T-helper 2 cell treated with Interferon-gamma antibody and Interleukin-4, amounts not matched to agents 100 ng/mL and 5 ng/mL, for 36 hours (primary cell): ENCODE measurements around the gene IL34. TPM values are rescaled to one million over a fixed set of nuclear protein-coding genes. Genes with fewer than 3 reads are reported as not detected.
"Not testable (repeated sequence)": the region's sequence is repeated elsewhere in the genome, so short reads cannot be mapped to it uniquely, and the experiment has no call there.

ENCODE experiments used
- intact Hi-C: fragments of 100-400 bp; cut with micrococcal nuclease; formaldehyde crosslinking; loops from one replicate; pipeline ENCODE4 v1.15.1; 2023
- total RNA-seq: library from RNA; stranded (reverse); gene quantifications from 2 replicates; pipeline ENCODE4 v1.2.3, GENCODE V29; 2022

IL34 gene
- total RNA-seq, 1 donor from 2014 or later = not detected

DNA sequence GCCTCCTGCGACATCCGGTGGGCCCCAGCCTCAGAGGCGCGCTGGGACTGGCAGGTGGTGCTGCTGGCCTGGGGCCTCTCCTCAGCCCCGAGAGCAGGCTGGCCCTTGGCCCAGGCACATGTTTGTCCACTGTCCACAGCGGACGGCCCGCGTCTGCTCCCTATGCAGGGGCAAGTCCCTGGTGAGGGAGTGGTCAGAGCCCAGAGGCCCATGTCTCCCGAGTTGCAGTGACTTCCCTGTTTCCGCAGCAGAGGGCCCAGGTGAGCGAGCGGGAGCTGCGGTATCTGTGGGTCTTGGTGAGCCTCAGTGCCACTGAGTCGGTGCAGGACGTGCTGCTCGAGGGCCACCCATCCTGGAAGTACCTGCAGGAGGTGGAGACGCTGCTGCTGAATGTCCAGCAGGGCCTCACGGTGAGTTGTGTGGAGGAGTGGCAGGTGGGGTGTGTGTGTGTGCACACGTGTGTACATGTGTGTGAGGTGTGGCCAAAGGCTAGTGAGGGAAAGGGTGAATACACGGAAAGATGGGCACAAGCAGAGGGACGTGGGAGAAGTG, 10.4 kb downstream of the IL34 start:
- intact Hi-C loops = loop anchor here (10.0 kb wide), 1 partner anchor 282 kb away; no protein-coding TSS in a partner anchor

DNA sequence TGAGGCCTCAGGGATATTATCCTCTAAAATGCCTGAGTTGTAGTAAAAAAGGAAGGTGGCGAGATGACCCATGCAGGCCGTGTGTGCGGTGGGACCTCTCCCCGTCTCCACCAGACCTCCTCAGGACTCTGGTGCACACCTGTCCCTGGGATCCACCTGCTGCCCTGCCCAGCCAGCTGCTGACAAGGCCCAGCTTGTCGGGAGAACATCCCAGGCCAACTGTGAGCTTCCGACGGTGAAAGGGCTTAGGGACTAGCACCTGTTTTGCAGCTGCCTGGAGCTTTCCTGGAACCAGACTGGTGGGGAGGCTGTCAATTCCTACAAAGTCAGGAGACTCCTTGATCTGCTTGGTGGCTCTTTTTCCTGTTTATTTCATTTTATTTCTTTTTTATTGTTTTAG, 11.6 kb downstream of the IL34 start:
- intact Hi-C loops = loop anchor here (10.0 kb wide), 1 partner anchor 283 kb away; no protein-coding TSS in a partner anchor

GRCh38 chr16:70658921-70659320, 12.6 kb downstream of the IL34 start:
- intact Hi-C loops = loop anchor here (10.0 kb wide), 1 partner anchor 284 kb away; no protein-coding TSS in a partner anchor

DNA sequence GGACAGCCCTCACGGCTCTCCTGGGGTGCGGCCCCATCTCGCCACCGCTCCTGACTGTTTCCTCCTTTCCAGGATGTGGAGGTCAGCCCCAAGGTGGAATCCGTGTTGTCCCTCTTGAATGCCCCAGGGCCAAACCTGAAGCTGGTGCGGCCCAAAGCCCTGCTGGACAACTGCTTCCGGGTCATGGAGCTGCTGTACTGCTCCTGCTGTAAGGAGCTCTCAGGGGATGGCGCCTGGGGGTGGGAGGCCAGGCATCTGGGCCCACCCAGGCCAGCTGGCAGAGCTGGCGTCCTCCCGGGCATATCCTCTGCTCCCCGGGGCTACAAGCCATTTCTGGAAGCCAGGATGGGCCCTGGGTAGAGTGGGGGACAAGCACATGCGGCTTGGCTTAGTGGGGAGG, 13.2 kb downstream of the IL34 start:
- intact Hi-C loops = loop anchor here (10.0 kb wide), 1 partner anchor 285 kb away; no protein-coding TSS in a partner anchor

DNA sequence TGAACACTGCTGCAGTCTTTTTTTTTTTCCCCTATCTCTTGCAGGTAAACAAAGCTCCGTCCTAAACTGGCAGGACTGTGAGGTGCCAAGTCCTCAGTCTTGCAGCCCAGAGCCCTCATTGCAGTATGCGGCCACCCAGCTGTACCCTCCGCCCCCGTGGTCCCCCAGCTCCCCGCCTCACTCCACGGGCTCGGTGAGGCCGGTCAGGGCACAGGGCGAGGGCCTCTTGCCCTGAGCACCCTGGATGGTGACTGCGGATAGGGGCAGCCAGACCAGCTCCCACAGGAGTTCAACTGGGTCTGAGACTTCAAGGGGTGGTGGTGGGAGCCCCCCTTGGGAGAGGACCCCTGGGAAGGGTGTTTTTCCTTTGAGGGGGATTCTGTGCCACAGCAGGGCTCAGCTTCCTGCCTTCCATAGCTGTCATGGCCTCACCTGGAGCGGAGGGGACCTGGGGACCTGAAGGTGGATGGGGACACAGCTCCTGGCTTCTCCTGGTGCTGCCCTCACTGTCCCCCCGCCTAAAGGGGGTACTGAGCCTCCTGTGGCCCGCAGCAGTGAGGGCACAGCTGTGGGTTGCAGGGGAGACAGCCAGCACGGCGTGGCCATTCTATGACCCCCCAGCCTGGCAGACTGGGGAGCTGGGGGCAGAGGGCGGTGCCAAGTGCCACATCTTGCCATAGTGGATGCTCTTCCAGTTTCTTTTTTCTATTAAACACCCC, 13.8 kb downstream of the IL34 start:
- intact Hi-C loops = loop anchor here (10.0 kb wide), 1 partner anchor 285 kb away; no protein-coding TSS in a partner anchor

DNA sequence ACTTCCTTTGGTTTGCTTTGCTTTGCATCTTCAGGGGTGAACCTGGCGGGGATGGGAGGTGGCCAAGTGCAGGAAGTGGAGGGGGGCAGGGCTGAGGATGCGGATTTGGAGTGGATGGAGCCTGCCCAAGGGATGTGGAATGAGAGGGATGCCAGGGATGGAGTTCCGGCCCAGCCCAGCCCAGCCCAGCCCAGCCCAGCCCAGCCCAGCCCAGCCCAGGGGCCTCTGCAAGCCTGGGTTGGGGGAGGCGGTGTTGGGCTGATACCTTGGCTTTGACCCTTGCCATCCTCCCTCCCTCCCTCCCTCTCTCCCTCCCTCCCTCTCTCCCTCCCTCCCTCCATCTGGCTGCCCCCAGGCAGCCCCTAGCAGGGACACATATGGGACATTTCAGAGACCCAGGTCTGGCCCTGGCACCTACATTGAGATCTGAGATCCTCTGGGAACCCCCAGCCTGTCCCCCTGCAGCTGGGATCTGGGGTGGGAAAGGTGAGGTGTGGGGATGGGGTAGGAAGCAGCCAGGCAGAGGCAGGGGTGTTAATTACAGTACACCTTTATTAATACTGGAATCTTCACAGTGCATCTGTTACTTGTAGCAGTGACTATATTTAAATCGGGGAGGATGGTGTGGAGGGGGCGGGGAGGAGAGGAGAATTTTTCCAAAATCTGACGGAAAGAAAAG, 14.5 kb downstream of the IL34 start:
- intact Hi-C loops = no loop called here

DNA sequence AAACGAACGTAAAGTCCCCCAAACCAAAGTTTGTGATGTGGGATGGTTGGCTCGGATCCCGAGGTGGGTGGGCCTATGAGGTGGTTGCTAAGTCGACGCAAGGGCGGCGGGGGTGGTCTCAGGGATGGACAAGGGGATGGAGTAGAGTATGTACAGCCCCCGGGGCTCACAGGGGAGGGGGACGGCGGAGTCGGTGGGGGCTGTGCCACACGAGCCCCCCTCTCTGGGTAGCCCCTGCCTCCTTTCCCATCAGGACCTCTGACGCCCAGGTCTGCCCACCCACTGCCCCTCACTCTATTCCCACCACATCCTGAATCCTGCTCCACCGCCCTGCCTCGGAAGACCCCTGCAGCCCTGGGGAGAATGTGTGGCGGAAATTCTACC, 15.2 kb downstream of the IL34 start:
- intact Hi-C loops = no loop called here

- intact Hi-C loops = no loop called here
These were observed 15.7 kb downstream of the IL34 start for GRCh38 chr16:70661918-70662641.

DNA sequence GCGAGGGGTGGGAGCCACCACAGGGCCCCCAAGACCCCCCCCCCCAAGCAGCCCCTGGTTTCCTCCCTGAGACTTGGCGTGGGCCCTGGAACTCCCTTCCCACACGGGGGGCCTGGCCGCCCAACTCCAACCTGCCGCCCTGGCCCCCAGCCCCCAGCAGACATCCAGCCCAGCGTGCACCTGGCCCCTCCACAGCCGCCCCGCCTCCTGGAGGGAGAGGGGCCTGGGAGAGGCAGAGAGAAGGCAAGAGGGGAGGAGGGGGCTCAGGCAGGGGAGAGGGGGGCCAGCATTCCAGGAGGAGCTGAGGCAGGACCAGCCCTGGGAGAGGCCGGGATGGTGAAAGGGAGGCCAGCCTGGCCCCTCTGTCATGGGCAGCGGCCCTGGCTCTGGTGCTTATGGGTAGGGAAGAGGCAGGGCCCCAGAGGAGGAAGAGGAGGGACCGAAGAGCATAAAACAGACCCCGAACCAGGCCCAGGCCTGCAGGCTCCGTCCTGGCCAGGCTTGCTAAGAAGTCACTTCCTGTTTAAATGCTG, 16.7 kb downstream of the IL34 start:
- intact Hi-C loops = no loop called here

- intact Hi-C loops = no loop called here
These were observed 17.4 kb downstream of the IL34 start for GRCh38 chr16:70663524-70664324.

DNA sequence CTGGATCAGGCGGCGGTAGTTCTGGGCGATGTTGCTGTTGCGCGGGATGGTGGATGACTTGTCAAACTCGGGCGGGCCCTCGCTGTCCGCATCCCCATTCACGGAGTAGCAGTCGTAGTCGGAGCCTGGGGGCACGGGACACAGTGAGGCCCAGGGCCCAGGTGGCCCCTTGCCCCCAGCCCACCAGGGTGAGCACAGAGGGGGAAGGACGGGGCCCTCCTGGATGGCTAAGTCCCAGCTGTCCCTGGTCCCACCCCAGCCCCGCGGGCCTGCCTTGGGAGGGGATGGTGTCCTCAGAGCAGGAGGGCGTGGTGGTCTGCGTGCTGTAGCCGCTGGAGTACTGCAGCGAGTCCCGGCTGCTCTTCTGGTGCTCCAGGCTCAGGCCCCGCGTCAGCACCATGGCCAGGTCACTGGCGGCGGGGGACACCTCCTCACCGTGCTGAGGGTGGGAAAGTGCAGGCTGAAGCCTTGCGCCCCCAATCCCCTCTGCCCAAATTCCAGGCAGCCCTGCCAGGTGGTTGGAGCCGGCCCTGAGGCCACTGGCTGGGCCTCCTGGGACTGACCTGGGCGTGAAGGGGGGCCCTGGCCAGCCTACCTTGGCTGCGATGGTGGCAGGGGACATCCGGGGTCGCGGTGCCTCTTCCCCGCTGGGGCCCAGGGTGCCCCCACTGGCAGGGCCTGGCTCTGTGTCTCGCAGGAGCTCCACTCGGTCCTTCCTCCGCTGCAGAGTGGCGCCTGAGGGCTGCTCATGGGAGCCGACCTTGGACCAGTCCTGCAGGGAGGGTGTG, 18.2 kb downstream of the IL34 start:
- intact Hi-C loops = no loop called here

- intact Hi-C loops = no loop called here
These were observed 18.8 kb downstream of the IL34 start for GRCh38 chr16:70665113-70665694.

DNA sequence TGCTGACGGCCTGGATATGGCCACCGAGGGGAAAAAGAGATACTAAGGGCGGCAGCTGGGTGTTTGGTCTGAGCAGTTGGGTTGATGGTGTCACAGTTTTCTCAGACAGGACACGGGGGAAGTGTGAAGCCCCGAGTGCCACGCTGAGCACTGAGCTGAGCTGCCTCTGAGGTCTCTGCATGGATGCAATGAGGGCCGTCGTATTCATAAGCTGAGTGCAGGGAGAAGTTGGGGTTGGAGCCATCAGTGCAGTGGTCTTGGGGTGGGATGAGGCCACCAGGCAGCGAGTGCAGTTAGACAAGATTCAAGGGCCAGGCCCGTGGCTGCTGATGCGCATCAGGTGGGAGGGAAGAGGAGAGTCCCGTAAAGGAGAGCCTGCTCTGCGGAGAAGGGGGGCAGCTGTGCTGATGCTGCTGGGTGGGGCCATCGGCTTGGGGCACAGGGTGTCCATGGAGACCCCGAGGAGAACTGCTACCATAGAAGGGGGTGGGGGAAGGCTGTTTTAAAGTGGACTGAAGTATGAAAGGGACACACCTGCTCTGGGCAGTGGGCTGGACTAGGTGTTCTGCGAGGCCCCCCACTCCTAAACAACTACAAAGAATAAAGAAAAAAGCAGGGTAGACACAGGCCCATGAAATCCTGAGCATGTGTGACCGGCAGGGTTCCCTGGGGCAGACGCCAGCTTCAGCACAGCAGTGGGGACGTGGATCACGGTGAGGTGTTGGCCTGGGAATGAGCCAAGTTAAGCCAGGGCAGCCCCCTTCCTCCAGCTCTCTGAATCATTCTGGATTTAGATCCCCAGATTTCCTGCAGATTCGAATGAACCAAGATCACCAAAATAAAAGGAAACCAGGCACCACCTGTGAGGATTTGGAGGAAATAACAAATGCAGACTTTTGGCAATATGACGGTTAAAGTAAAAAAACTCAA, 19.7 kb downstream of the IL34 start:
- intact Hi-C loops = no loop called here

GRCh38 chr16:70670175-70670574, 23.8 kb downstream of the IL34 start:
- intact Hi-C loops = no loop called here

- intact Hi-C loops = not testable (repeated sequence)
These were observed 24.6 kb downstream of the IL34 start for GRCh38 chr16:70670938-70671337.

GRCh38 chr16:70674221-70675014, 28.1 kb downstream of the IL34 start:
- intact Hi-C loops = no loop called here

GRCh38 chr16:70675851-70676513, 29.6 kb downstream of the IL34 start:
- intact Hi-C loops = no loop called here
